Keratinocyte (primary cell): ENCODE results near the gene ZMIZ1. TPM values are rescaled to one million over a fixed set of nuclear protein-coding genes. Genes with fewer than 3 reads are reported as not detected.

Experiments used
- DNase-seq: peaks from one replicate; pipeline ENCODE4 v3.0.0-alpha.2; 2011; ENCODE audit warnings: low read depth, missing footprints, low spot score
- FAIRE-seq: peaks from 2 replicates; lab custom pipeline; 2011; peaks lifted over from hg19 to GRCh38; lab: Jason Lieb, UNC
- H2AFZ ChIP-seq: 2 replicates; pipeline ENCODE4 v1.6.0; 2012; ENCODE audit warnings: low read length, control low read depth, inconsistent platforms; ENCODE audit not compliant: control insufficient read depth
- H3K27ac ChIP-seq: 2 replicates; pipeline ENCODE4 v1.5.1; 2011; ENCODE audit warnings: low read length; ENCODE audit not compliant: control insufficient read depth, insufficient read depth
- H3K27me3 ChIP-seq: 3 replicates; pipeline ENCODE4 v1.6.0; 2011; ENCODE audit warnings: low read length; ENCODE audit not compliant: control insufficient read depth, insufficient read depth; ENCODE audit errors: extremely low read depth
- H3K36me3 ChIP-seq, 2 experiments: 2 replicates in 1 of 2; 3 replicates in 1 of 2; pipeline ENCODE4 v1.5.1; 2011; ENCODE audit warnings: low read length in 2 of 2, mild to moderate bottlenecking in 1 of 2; ENCODE audit not compliant: control insufficient read depth in 2 of 2, insufficient read depth in 2 of 2; ENCODE audit errors: extremely low read depth in 1 of 2
- H3K4me1 ChIP-seq: 3 replicates; pipeline ENCODE4 v1.5.1; 2011; ENCODE audit warnings: low read length; ENCODE audit not compliant: control insufficient read depth, insufficient read depth; ENCODE audit errors: extremely low read depth
- H3K4me2 ChIP-seq: 3 replicates; pipeline ENCODE4 v1.6.0; 2011; ENCODE audit warnings: low read depth, low read length; ENCODE audit not compliant: control insufficient read depth, insufficient read depth; ENCODE audit errors: extremely low read depth
- H3K4me3 ChIP-seq, 3 experiments: fragments of 200-600 bp in 1 of 3; sonication (generic) in 1 of 3; 2 replicates in 2 of 3; 3 replicates in 1 of 3; pipeline ENCODE4 v1.5.1; 2011 to 2016; ENCODE audit warnings: low read length in 3 of 3, mild to moderate bottlenecking in 3 of 3, control low read depth in 2 of 3, inconsistent platforms in 1 of 3, low read depth in 1 of 3, mixed read lengths in 1 of 3, mixed run types in 1 of 3, moderate library complexity in 1 of 3; ENCODE audit not compliant: control insufficient read depth in 2 of 3, insufficient read depth in 2 of 3; ENCODE audit errors: extremely low read depth in 1 of 3
- H3K79me2 ChIP-seq: 2 replicates; pipeline ENCODE4 v1.6.0; 2012; ENCODE audit warnings: low read length; ENCODE audit not compliant: control insufficient read depth, insufficient read depth
- H3K9ac ChIP-seq: 3 replicates; pipeline ENCODE4 v1.6.0; 2011; ENCODE audit warnings: low read length; ENCODE audit not compliant: control insufficient read depth, insufficient read depth; ENCODE audit errors: extremely low read depth
- H3K9me1 ChIP-seq: 3 replicates; pipeline ENCODE4 v1.6.0; 2011; ENCODE audit warnings: low read length; ENCODE audit not compliant: control insufficient read depth, insufficient read depth; ENCODE audit errors: extremely low read depth
- H3K9me3 ChIP-seq: 2 replicates; pipeline ENCODE4 v1.5.1; 2012; ENCODE audit warnings: low read depth, low read length; ENCODE audit not compliant: control insufficient read depth
- H4K20me1 ChIP-seq: 3 replicates; pipeline ENCODE4 v1.6.0; 2011; ENCODE audit warnings: low read length; ENCODE audit not compliant: control insufficient read depth, insufficient read depth; ENCODE audit errors: extremely low read depth
- CTCF ChIP-seq, 3 experiments: IDR thresholded peaks in 1 of 3; conservative IDR thresholded peaks in 1 of 3; optimal IDR thresholded peaks in 1 of 3; 2 replicates in 2 of 3; 3 replicates in 1 of 3; pipeline versions ENCODE3 to v1.5.1; 2011; ENCODE audit warnings: low read length in 3 of 3, mild to moderate bottlenecking in 3 of 3, moderate library complexity in 2 of 3, control low read depth in 1 of 3, inconsistent platforms in 1 of 3; ENCODE audit not compliant: insufficient read depth in 2 of 3; ENCODE audit errors: extremely low read depth in 1 of 3
- EZH2 ChIP-seq: IDR thresholded peaks from one replicate; pipeline ENCODE4 v1.6.1; 2012; ENCODE audit warnings: inconsistent platforms, mild to moderate bottlenecking, low read length, moderate library complexity
- dilution Hi-C: fragments of 300-500 bp; cut with MboI; formaldehyde crosslinking; loops from one replicate; pipeline ENCODE4 v1.7.0; 2020; ENCODE audit warnings: low sequenced_read_pairs; ENCODE audit not compliant: extremely low pct_ligation_motif_present
- polyA plus RNA-seq, 5 experiments: library from polyadenylated mRNA; depleted of rRNA in 3 of 5; stranded (reverse) in 3 of 5; stranded (forward) in 1 of 5; unstranded in 1 of 5; fragments of >200 nt; gene quantifications; 1 replicate in 1 of 5; 2 replicates in 3 of 5; 3 replicates in 1 of 5; pipeline versions ENCODE4 v1.2.1 to v1.2.3, GENCODE V29; 2011 to 2012; ENCODE audit warnings: missing spikeins in 2 of 5, low read depth in 1 of 5, low replicate concordance in 1 of 5

The ZMIZ1 gene
- polyA plus RNA-seq, 1 donor (not counting 4 experiments of a cell fraction or from before 2014, with no cell fraction given), result 1.8 TPM

- peaks cover 38% of the 10 kb centered on the region for H3K4me1 ChIP-seq
- no peaks in the 10 kb centered on the region for H3K79me2 ChIP-seq
- no peaks in the 10 kb centered on the region for H4K20me1 ChIP-seq
- no peak overlapping the region for H2AFZ ChIP-seq
- dilution Hi-C loops, result no loop called here
- H3K27me3 ChIP-seq, result no peaks in the 10 kb centered on the region
- no peak overlapping the region for H3K4me3 ChIP-seq
- no peak overlapping the region for H3K27ac ChIP-seq
- H3K4me2 ChIP-seq, result no peak overlapping the region
- H3K9me3 ChIP-seq, result no peaks in the 10 kb centered on the region
- H3K9me1 ChIP-seq, result no peaks in the 10 kb centered on the region
- FAIRE-seq (no peak), DNase-seq (no peak)
- H3K9ac ChIP-seq, result no peak overlapping the region
- H3K36me3 ChIP-seq, result no peaks in the 10 kb centered on the region
- TF ChIP-seq EZH2, result no peak
- no peak for TF ChIP-seq CTCF (optimal IDR thresholded peaks at IDR 0.05 in 1 of 3, IDR thresholded peaks at IDR 0.05 in 1 of 3, conservative IDR thresholded peaks at IDR 0.05 in 1 of 3; ENCODE audit: extremely low read depth in 1 of 3, insufficient read depth in 2 of 3, low read length in 3 of 3)
These were observed 167.6 kb downstream of the ZMIZ1 start for GRCh38 chr10:79236433-79236765.

GRCh38 chr10:79237454-79238157 is 168.8 kb downstream of the ZMIZ1 start:
- Histone ChIP-seq H3K79me2 (no peaks in the 10 kb centered on the region), H3K4me1 (peaks cover 46% of the 10 kb centered on the region), H3K27ac (peak overlapping the region; percentile 62), H3K9me1 (no peaks in the 10 kb centered on the region), H3K27me3 (no peaks in the 10 kb centered on the region), H3K4me2 (peak overlapping the region; percentile 74), H3K9me3 (no peaks in the 10 kb centered on the region), H3K4me3 (peak overlapping the region in 2 of 3 experiments; percentile 15 to 20), H3K9ac (peak overlapping the region; percentile 25), H3K36me3 (no peaks in the 10 kb centered on the region), H2AFZ (peak overlapping the region; percentile 38), H4K20me1 (no peaks in the 10 kb centered on the region)
- FAIRE-seq, result peak; percentile 76
- dilution Hi-C loops, result no loop called here
- TF ChIP-seq CTCF (optimal IDR thresholded peaks at IDR 0.05 in 1 of 3, IDR thresholded peaks at IDR 0.05 in 1 of 3, conservative IDR thresholded peaks at IDR 0.05 in 1 of 3; ENCODE audit: extremely low read depth in 1 of 3, insufficient read depth in 2 of 3, low read length in 3 of 3), result no peak
- TF ChIP-seq EZH2, result no peak
- no peak for DNase-seq
